HG03460 (cell line): ENCODE data around the gene DENND1A.
"Not testable (repeated sequence)": the region's sequence is repeated elsewhere in the genome, so short reads cannot be mapped to it uniquely, and the experiment has no call there.

ENCODE experiments used
- ATAC-seq: cut with Tn5 transposase; IDR thresholded peaks from one replicate; pipeline ENCODE4 v1.9.1; 2021; ENCODE audit not compliant: unreplicated experiment

Gene DENND1A

DNA sequence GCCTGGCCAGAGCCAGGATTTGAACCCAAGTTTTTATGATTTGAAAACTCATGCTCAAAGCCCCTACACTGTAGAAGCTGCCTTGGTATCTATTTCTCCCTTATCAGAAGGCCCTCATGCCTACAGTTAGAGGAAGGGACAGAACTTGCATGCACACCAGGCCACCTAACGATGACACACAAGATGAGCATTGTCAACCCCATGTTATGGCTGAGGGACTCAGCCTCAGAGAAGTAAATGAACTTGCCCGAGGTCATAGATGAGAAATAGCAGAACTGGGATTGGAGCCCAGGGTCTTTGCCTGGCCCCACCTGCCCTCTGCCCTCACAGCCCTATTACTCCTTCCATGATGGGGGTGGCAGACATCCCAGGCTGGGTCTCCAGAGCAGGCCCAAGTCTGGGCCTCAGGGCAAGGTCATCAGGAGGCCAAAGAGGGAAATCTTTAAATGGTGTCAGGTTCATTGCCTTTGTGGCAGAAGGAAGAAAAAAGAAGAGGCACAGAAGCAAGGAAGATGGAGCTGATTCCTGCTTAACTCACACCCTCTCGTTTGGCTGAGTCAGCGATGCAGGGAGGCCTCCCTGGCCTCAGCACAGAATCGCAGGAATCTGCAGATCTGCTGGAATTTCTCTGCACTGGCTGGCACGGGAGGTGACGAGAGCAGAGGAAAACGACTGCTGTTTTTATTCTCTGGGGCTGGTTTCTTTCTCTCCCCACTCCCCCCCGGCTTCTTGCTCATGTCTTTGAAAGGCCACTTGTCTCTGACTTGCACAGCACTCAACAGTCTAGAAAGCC is 594.5 kb downstream of the DENND1A start:
- no peak for ATAC-seq

- no peak for ATAC-seq
Measured at GRCh38 chr9:123334639-123335038, 595.3 kb downstream of the DENND1A start.

DNA sequence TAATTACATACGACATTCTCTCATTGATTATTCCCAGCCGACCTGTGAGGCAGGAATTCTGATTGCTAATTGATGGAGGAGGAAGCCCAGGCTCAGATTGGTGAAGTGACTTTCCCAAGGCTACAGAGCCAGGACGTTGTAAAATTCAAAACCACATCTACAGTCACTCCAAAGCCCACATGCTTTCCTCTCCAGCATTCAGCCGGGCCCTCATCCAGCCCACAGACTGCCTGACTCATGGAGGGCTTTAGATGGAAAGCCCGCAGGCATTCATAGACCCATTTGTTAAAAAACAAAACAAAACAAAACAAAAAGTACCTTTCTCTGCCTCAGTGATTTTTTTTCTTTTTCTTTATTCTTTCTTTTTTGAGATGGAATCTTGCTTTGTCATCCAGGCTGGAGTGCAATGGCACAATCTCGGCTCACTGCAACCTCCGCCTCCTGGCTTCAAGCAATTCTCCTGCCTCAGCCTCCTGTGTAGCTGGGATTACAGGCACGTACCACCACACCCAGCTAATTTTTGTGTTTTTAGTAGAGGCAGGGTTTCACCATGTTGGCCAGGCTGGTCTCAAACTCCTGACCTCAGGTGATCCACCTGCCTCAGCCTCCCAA is 596.8 kb downstream of the DENND1A start:
- not testable (repeated sequence) for ATAC-seq

DNA sequence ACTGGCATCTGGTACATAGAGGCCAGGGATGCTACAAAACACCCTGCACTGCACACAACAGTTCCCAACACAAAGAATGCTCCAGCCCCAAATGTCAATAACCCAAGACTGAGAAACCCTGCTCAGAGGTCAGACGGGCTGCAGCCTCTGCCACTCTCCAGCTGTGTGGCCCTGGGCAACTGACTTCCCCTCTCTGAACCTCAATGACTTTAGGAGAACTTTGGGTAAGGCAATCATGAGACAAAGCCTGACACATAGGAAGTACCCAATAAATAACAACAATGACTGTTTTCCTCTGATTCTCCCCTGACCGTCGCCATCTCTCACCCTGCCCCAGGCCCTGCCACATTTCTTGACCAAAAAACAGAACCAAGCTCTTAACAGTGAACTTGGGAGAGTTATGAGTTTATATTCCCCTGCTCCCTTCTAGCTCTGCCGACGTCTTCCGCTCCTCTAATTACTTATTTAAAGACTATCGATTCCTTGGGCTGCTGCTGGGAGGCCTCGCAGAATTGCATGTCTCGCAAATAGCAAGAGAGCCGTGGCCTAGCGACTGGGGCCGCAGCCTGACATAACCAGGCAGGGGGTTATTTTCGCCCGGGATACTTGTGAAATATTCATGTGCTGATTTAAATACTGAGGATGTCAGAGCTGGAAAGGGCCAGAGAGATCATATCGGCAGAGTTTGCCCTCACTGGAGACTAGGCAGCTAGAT is 598.4 kb downstream of the DENND1A start:
- no peak for ATAC-seq
